ENCODE measurements around the gene TMEM234. TPM values are rescaled to one million over a fixed set of nuclear protein-coding genes. Genes with fewer than 3 reads are reported as not detected.

Gene TMEM234
- total RNA-seq, 1 donor from 2014 or later, result 15.0 TPM

- Mint-ChIP-seq H3K4me3 (peak overlapping the region; percentile 99), H3K4me1 (ENCODE audit: low read depth) (peaks cover 63% of the 10 kb centered on the region), H3K9me3 (no peaks in the 10 kb centered on the region), H3K27ac (peak overlapping the region; percentile 92), H3K36me3 (ENCODE audit: low read depth) (peaks cover 21% of the 10 kb centered on the region), H3K27me3 (ENCODE audit: insufficient read depth) (no peaks in the 10 kb centered on the region)
- peak; percentile 78 for DNase-seq (ENCODE audit: low spot score)
- intact Hi-C loops (cut with micrococcal nuclease), result loop anchor here (1.0 to 10.0 kb wide), 6 partner anchors 24 to 735 kb away; partner anchors contain the start of genes EIF3I, MARCKSL1 and TMEM234
Observed at GRCh38 chr1:32249831-32250525, 27.8 kb upstream of the TMEM234 start.

DNA sequence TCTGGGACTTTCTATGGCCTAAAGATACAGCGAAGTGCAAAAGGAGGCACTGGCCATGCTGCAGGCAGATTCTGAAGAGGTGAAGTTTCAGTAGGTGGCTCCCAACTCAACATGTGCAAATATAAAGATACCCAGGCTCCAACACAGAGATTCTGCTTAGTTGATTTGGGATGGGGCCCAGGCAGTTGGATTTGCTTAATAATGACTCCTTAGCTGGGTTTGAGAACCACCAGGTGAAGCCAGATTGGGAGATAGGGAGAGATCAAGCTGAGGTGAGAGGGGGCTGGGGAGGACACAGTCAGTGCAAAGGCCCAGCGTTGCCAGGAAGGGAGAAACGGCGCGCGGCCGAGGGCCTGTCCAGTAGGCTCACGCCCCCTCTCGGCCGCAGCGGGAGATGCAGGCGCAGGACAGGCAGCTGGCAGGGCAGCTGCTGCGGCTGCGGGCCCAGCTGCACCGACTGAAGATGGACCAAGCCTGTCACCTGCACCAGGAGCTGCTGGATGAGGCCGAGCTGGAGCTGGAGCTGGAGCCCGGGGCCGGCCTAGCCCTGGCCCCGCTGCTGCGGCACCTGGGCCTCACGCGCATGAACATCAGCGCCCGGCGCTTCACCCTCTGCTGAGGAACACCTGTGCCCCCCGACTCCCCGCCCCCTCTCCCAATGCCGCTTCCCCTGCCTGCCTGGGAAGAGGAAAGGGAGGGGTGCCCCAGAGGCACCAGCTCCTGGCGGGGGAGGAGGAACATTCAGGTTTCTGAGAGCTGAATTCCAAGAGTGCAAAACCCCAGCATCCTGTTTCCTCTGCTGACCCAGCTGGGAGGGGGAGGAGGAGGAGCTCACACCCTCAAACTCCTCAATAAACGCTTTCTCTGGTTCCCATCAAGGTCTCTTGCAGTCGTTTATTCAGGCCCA, 26.1 kb upstream of the TMEM234 start:
- H3K4me1 Mint-ChIP-seq (ENCODE audit: low read depth), result peaks cover 51% of the 10 kb centered on the region
- H3K36me3 Mint-ChIP-seq (ENCODE audit: low read depth), result peaks cover 14% of the 10 kb centered on the region
- no peaks in the 10 kb centered on the region for H3K9me3 Mint-ChIP-seq
- DNase-seq (ENCODE audit: low spot score), result peak; percentile 73
- H3K27ac Mint-ChIP-seq, result peak overlapping the region; percentile 95
- intact Hi-C loops (cut with micrococcal nuclease), result loop anchor here (1.0 kb wide), 3 partner anchors 8 to 44 kb away; partner anchors contain the start of gene HDAC1
- H3K4me3 Mint-ChIP-seq, result peak overlapping the region; percentile 46
- no peaks in the 10 kb centered on the region for H3K27me3 Mint-ChIP-seq (ENCODE audit: insufficient read depth)

- Mint-ChIP-seq H3K4me3 (no peak overlapping the region), H3K9me3 (no peaks in the 10 kb centered on the region), H3K36me3 (ENCODE audit: low read depth) (peaks cover 8% of the 10 kb centered on the region), H3K27ac (peak overlapping the region; percentile 95), H3K27me3 (ENCODE audit: insufficient read depth) (no peaks in the 10 kb centered on the region), H3K4me1 (ENCODE audit: low read depth) (peaks cover 46% of the 10 kb centered on the region)
- no peak for DNase-seq (ENCODE audit: low spot score)
- intact Hi-C loops (cut with micrococcal nuclease), result no loop called here
Observed at GRCh38 chr1:32247452-32247851, 25.3 kb upstream of the TMEM234 start.

- intact Hi-C loops (cut with micrococcal nuclease), result no loop called here
- DNase-seq (ENCODE audit: low spot score), result no peak
- Mint-ChIP-seq H3K27ac (peak within 1 kb of the TSS; percentile 95), H3K4me3 (peak within 1 kb of the TSS; percentile 35), H3K4me1 (ENCODE audit: low read depth) (peaks cover 40% of the 10 kb centered on the region), H3K9me3 (no peaks in the 10 kb centered on the region), H3K27me3 (ENCODE audit: insufficient read depth) (no peaks in the 10 kb centered on the region), H3K36me3 (ENCODE audit: low read depth) (peaks cover 5% of the 10 kb centered on the region)
Observed at GRCh38 chr1:32246888-32247273, 24.7 kb upstream of the TMEM234 start, which contains the start of gene FAM167B. TSS of gene FAM167B (plus strand) at chr1:32247222. CDS start at chr1:32247422, 200 bp downstream.

GRCh38 chr1:32242341-32242851, 20.2 kb upstream of the TMEM234 start:
- intact Hi-C loops (cut with micrococcal nuclease), result no loop called here
- DNase-seq (ENCODE audit: low spot score), result no peak
- Mint-ChIP-seq H3K27me3 (ENCODE audit: insufficient read depth) (no peaks in the 10 kb centered on the region), H3K4me3 (no peak overlapping the region), H3K4me1 (ENCODE audit: low read depth) (peaks cover 25% of the 10 kb centered on the region), H3K36me3 (ENCODE audit: low read depth) (no peaks in the 10 kb centered on the region), H3K9me3 (no peaks in the 10 kb centered on the region), H3K27ac (no peak overlapping the region)

- H3K9me3 Mint-ChIP-seq, result no peaks in the 10 kb centered on the region
- DNase-seq (ENCODE audit: low spot score), result no peak
- H3K27me3 Mint-ChIP-seq (ENCODE audit: insufficient read depth), result no peaks in the 10 kb centered on the region
- H3K4me3 Mint-ChIP-seq, result peak overlapping the region; percentile 82
- H3K36me3 Mint-ChIP-seq (ENCODE audit: low read depth), result peaks cover under 1% of the 10 kb centered on the region
- H3K4me1 Mint-ChIP-seq (ENCODE audit: low read depth), result peaks cover 17% of the 10 kb centered on the region
- intact Hi-C loops (cut with micrococcal nuclease), result loop anchor here (2.0 kb wide), 1 partner anchor 50 kb away; no protein-coding TSS in a partner anchor
- no peak overlapping the region for H3K27ac Mint-ChIP-seq
Observed at GRCh38 chr1:32241001-32241763, 19.0 kb upstream of the TMEM234 start.

- Mint-ChIP-seq H3K27me3 (ENCODE audit: insufficient read depth) (no peaks in the 10 kb centered on the region), H3K9me3 (no peaks in the 10 kb centered on the region), H3K27ac (no peak overlapping the region), H3K4me1 (ENCODE audit: low read depth) (peaks cover 17% of the 10 kb centered on the region), H3K4me3 (peak overlapping the region; percentile 82), H3K36me3 (ENCODE audit: low read depth) (peaks cover 5% of the 10 kb centered on the region)
- no peak for DNase-seq (ENCODE audit: low spot score)
- intact Hi-C loops (cut with micrococcal nuclease), result loop anchor here (1.0 to 2.0 kb wide), 2 partner anchors 8 to 50 kb away; no protein-coding TSS in a partner anchor
Observed at GRCh38 chr1:32240140-32240951, 18.2 kb upstream of the TMEM234 start.

DNA sequence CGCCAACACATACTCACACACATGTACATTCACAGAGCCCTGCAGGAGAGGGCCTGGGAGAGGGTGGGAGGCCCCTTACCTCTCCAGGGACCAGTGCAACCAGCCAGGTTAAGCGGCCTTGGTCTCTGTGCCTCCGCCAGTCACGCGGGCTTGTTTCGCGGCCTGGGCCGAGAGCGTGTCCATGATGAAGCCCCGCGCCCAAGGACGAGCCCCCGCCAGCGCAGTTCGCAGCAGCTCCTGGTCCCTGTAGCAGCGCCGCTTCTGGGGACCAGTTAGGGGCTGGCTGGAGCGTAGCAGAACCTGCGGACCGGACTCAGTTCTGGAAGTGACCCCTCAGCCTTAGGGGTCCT, 17.6 kb upstream of the TMEM234 start:
- no peak for DNase-seq (ENCODE audit: low spot score)
- H3K4me1 Mint-ChIP-seq (ENCODE audit: low read depth), result peaks cover 17% of the 10 kb centered on the region
- peak overlapping the region; percentile 82 for H3K4me3 Mint-ChIP-seq
- intact Hi-C loops (cut with micrococcal nuclease), result loop anchor here (1.0 to 2.0 kb wide), 2 partner anchors 9 to 51 kb away; no protein-coding TSS in a partner anchor
- no peaks in the 10 kb centered on the region for H3K27me3 Mint-ChIP-seq (ENCODE audit: insufficient read depth)
- H3K36me3 Mint-ChIP-seq (ENCODE audit: low read depth), result peaks cover 5% of the 10 kb centered on the region
- H3K9me3 Mint-ChIP-seq, result no peaks in the 10 kb centered on the region
- H3K27ac Mint-ChIP-seq, result no peak overlapping the region

GRCh38 chr1:32239337-32239736, 17.2 kb upstream of the TMEM234 start:
- peaks cover 17% of the 10 kb centered on the region for H3K4me1 Mint-ChIP-seq (ENCODE audit: low read depth)
- no peak overlapping the region for H3K27ac Mint-ChIP-seq
- no peaks in the 10 kb centered on the region for H3K9me3 Mint-ChIP-seq
- peak overlapping the region; percentile 82 for H3K4me3 Mint-ChIP-seq
- intact Hi-C loops (cut with micrococcal nuclease), result no loop called here
- H3K36me3 Mint-ChIP-seq (ENCODE audit: low read depth), result peaks cover 5% of the 10 kb centered on the region
- no peaks in the 10 kb centered on the region for H3K27me3 Mint-ChIP-seq (ENCODE audit: insufficient read depth)
- no peak for DNase-seq (ENCODE audit: low spot score)

- H3K9me3 Mint-ChIP-seq, result no peaks in the 10 kb centered on the region
Observed at GRCh38 chr1:32234792-32235191, 12.6 kb upstream of the TMEM234 start.

DNA sequence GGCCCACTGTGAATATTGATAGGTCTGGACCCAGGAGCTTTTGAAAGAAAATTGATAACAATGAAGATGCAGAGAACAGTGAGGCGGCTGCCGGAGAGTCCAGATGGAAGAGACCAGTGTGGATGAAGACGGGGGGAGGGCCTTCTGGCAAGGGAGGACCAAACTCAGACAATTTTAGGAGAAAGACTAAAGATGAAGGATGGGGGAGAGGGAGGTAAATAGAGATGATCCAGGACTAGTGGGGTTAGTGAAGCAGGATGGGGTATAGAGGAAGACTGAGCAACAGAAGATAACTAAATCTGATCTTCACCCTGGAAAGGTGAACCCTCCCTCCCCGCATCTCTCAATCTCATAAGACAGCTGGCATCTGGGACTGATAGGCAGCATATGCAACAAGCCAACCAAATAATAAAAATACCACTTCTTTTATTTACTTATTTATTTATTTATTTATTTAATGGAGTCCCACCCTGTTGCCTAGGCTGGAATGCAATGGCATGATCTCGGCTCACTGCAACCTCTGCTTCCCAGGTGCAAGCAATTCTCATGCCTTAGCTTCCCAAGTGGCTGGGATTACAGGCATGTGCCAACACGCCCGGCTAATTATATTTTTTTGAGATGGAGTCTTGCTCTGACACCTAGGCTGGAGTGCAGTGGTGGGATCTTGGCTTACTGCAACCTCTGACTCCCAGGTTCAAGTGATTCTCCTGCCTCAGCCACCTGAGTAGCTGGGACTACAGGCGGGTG, 10.6 kb upstream of the TMEM234 start:
- Mint-ChIP-seq H3K27ac (no peak overlapping the region), H3K9me3 (no peaks in the 10 kb centered on the region)
- intact Hi-C loops (cut with micrococcal nuclease), result no loop called here

More at GRCh38 chr1:32234792-32235191, 12.6 kb upstream of the TMEM234 start:
- Mint-ChIP-seq H3K27me3 (ENCODE audit: insufficient read depth) (no peaks in the 10 kb centered on the region), H3K36me3 (ENCODE audit: low read depth) (peaks cover 14% of the 10 kb centered on the region), H3K27ac (no peak overlapping the region), H3K4me3 (no peak overlapping the region), H3K4me1 (ENCODE audit: low read depth) (peaks cover 5% of the 10 kb centered on the region)
- intact Hi-C loops (cut with micrococcal nuclease), result no loop called here
- DNase-seq (ENCODE audit: low spot score), result no peak

More for the DNA sequence above, 10.6 kb upstream of the TMEM234 start:
- Mint-ChIP-seq H3K4me3 (no peak overlapping the region), H3K27me3 (ENCODE audit: insufficient read depth) (no peaks in the 10 kb centered on the region), H3K4me1 (ENCODE audit: low read depth) (peaks cover 2% of the 10 kb centered on the region), H3K36me3 (ENCODE audit: low read depth) (peaks cover 30% of the 10 kb centered on the region)
- no peak for DNase-seq (ENCODE audit: low spot score)

Measured in activated T-helper 1 cell treated with anti-CD3 and anti-CD28 coated beads, Interleukin-12 subunit alpha, Interleukin-12 subunit beta, Interleukin-2, Interleukin-4 antibody, amounts not matched to agents 30 ng/mL and 10 ng/mL and 1 ng/mL, durations not matched to agents 14 hours and 24 hours and 36 hours (primary cell).